ENCODE data around the gene DNMT1. TPM values are rescaled to one million over a fixed set of nuclear protein-coding genes. Genes with fewer than 3 reads are reported as not detected.

Gene DNMT1
- total RNA-seq, 1 donor from 2014 or later, result 150 TPM

DNA sequence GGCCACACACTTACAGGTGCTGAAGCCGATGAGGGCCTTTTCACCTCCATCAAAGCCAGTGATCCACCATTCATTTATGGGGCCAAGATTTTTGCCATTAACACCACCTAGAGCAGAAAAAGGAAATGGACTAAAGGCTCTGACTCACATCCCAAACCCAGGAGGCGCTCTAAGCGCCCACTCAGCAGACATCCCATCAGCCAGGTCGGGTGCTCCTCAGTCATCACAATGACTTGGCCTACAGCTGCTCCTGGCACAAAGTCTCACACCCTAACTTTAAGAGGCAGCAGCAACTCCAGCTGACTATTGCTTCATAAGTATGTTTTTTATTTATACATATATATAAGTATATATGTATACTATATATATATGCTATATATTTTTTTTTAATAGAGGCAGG is 38.9 kb downstream of the DNMT1 start:
- Mint-ChIP-seq H3K27me3 (no peaks in the 10 kb centered on the region), H3K36me3 (ENCODE audit: insufficient read depth) (peaks cover 25% of the 10 kb centered on the region), H3K27ac (no peak overlapping the region), H3K4me1 (ENCODE audit: low read depth) (no peaks in the 10 kb centered on the region), H3K9me3 (ENCODE audit: low read depth) (no peaks in the 10 kb centered on the region), H3K4me3 (ENCODE audit: low read depth) (no peak overlapping the region)
- TF ChIP-seq CTCF (IDR thresholded peaks at IDR 0.05; ENCODE audit: unreplicated experiment), result no peak
- DNase-seq (ENCODE audit: low spot score, unreplicated experiment), result no peak

DNA sequence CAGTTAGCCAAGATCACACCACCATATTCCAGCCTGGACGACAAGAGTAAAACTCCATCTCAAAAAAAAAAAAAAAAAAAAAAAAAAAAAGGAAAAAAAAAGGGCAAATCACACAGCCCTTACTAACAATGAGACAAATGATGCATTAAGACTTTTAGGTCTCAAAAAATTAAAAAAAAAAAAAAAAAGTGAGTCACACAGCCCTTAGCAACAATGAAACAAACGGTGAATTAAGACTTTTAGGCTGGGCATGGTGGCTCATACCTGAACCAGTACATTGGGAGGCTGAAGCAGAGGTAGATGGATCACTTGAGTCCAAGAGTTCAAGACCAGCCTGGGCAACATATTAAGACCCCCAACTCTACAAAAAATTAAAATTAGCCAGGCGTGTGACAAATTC is 42.7 kb downstream of the DNMT1 start:
- no peak for DNase-seq (ENCODE audit: low spot score, unreplicated experiment)
- no peak overlapping the region for H3K27ac Mint-ChIP-seq
- TF ChIP-seq CTCF (IDR thresholded peaks at IDR 0.05; ENCODE audit: unreplicated experiment), result no peak
- H3K4me3 Mint-ChIP-seq (ENCODE audit: low read depth), result no peak overlapping the region
- H3K36me3 Mint-ChIP-seq (ENCODE audit: insufficient read depth), result peaks cover 25% of the 10 kb centered on the region
- no peaks in the 10 kb centered on the region for H3K27me3 Mint-ChIP-seq
- H3K4me1 Mint-ChIP-seq (ENCODE audit: low read depth), result no peaks in the 10 kb centered on the region
- H3K9me3 Mint-ChIP-seq (ENCODE audit: low read depth), result no peaks in the 10 kb centered on the region

DNA sequence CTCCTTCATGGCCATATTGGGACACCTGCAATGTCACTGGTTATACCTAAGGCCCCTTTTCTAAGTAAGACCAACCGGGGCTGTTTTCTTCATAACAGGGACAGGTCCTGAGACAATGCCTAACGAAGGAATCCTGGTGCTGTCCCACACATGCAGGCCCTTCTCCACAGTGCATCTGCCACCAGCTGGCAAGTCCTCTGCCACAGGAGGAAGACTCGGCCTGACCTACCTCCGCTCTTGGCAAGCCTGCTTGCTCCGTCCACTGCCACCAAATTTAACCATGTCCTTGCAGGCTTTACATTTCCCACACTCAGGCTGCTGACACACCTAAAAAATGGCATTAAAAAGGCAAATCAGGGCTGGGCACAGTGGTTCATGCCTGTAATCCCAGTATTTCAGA is 43.2 kb downstream of the DNMT1 start:
- Mint-ChIP-seq H3K27ac (no peak overlapping the region), H3K36me3 (ENCODE audit: insufficient read depth) (peaks cover 25% of the 10 kb centered on the region), H3K27me3 (no peaks in the 10 kb centered on the region), H3K9me3 (ENCODE audit: low read depth) (no peaks in the 10 kb centered on the region), H3K4me1 (ENCODE audit: low read depth) (no peaks in the 10 kb centered on the region), H3K4me3 (ENCODE audit: low read depth) (no peak overlapping the region)
- TF ChIP-seq CTCF (IDR thresholded peaks at IDR 0.05; ENCODE audit: unreplicated experiment), result no peak
- no peak for DNase-seq (ENCODE audit: low spot score, unreplicated experiment)

DNA sequence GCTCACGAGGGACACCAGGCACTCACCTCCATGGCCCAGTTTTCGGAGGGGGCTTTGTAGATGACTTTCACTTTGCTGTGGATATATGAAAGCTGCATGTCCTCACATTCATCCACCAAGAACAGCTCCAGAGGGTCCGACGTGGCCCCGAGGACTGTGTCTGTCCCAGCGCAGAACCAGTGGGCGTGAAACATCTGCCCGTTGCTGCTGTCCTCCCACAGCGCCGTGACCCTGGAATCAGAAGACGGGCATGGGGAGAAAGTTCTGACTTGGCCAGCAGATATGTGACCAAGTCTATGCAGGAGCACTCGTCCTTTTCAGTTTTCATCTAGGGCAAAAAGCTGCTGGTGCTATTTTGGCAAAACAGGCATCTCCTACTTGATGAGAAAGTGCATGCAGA is 45.3 kb downstream of the DNMT1 start:
- no peak for DNase-seq (ENCODE audit: low spot score, unreplicated experiment)
- peaks cover 26% of the 10 kb centered on the region for H3K36me3 Mint-ChIP-seq (ENCODE audit: insufficient read depth)
- no peak overlapping the region for H3K27ac Mint-ChIP-seq
- H3K9me3 Mint-ChIP-seq (ENCODE audit: low read depth), result no peaks in the 10 kb centered on the region
- no peaks in the 10 kb centered on the region for H3K4me1 Mint-ChIP-seq (ENCODE audit: low read depth)
- TF ChIP-seq CTCF (IDR thresholded peaks at IDR 0.05; ENCODE audit: unreplicated experiment), result no peak
- H3K27me3 Mint-ChIP-seq, result no peaks in the 10 kb centered on the region
- no peak overlapping the region for H3K4me3 Mint-ChIP-seq (ENCODE audit: low read depth)

DNA sequence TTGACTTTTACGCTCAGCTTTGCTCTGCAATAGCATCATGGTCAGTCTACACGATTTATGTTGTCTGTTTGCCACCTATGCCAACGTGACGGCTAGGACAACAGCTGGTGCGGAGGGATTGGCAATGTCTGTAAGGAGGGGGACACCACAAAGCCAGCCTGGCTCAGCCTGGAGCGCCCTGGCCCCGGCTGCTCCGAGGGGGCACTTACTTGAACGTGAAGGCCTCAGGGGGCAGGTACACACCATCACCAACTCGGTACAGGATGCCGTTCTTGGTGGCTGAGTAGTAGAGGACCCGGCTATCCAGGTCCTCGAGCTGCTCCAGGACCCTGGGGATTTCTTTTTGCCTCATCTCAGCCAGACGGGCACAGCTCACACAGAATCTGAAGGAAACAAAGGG is 48.6 kb downstream of the DNMT1 start:
- DNase-seq (ENCODE audit: low spot score, unreplicated experiment), result no peak
- no peak overlapping the region for H3K4me3 Mint-ChIP-seq (ENCODE audit: low read depth)
- H3K27ac Mint-ChIP-seq, result no peak overlapping the region
- no peak for TF ChIP-seq CTCF (IDR thresholded peaks at IDR 0.05; ENCODE audit: unreplicated experiment)
- peaks cover 20% of the 10 kb centered on the region for H3K36me3 Mint-ChIP-seq (ENCODE audit: insufficient read depth)
- H3K9me3 Mint-ChIP-seq (ENCODE audit: low read depth), result no peaks in the 10 kb centered on the region
- no peaks in the 10 kb centered on the region for H3K27me3 Mint-ChIP-seq
- H3K4me1 Mint-ChIP-seq (ENCODE audit: low read depth), result no peaks in the 10 kb centered on the region
